ENCODE results near the gene KIR3DL2.
A peak's percentile ranks its signal among the peaks of the same experiment; 100 is the strongest.
"Not testable (repeated sequence)": the region's sequence is repeated elsewhere in the genome, so short reads cannot be mapped to it uniquely, and the experiment has no call there.

KIR3DL2 gene

DNA sequence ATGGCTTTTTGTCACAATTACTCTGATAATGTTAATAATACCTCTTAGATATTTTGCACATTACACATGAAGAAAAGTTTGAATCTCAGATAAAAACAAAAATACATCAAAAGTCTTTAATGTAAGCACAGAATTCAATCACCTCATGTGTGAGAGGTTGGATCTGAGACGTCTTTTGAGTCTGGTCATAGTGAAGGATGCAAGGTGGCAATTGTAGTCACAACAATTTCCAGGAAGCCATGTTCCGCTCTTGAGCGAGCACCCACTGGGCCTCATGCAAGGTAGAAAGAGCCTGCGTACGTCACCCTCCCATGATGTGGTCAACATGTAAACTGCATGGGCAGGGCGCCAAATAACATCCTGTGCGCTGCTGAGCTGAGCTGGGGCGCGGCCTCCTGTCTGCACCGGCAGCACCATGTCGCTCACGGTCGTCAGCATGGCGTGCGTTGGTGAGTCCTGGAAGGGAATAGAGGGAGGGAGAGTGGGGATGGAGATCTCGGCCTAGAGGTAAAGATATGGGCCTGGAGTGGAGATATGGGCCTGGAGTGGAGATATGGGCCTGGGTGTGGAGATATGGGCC lies at the start of gene KIR3DL2:
Gene KIR3DL2, plus strand, starts transcription at position 383 of the 580 bp plus-strand sequence. Its CDS starts 33 bp downstream, at position 416.
- DNase-seq = not testable (repeated sequence)

- DNase-seq = no peak
These were observed 46.8 kb upstream of the KIR3DL2 start, which contains the start of gene KIR2DL4 for GRCh38 chr19:54803410-54803809. TSS of gene KIR2DL4 (plus strand) at chr19:54803610. CDS start at chr19:54803652, 42 bp downstream.

DNA sequence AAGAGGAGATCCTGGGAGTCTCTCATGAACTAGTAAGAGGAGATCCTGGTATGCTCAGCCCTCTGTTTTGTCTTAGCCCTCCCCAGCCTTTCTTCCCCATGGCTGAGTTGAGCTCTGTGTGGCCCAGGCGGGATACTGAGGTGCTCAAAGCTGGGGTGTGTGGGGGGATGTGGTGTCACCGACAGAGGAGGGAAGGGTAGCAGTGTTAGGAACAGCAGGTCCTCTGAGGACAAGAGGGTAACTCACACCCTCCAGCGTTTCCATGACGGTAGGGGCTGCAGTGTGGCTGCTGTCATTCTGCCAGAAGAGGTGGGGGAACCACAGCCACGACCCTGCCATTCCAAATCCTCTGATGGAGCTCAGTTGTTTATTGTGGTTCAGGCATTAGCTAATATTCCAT lies 46.1 kb upstream of the KIR3DL2 start:
- no peak for DNase-seq

- no peak for DNase-seq
These were observed 45.7 kb upstream of the KIR3DL2 start for GRCh38 chr19:54804571-54804970.

GRCh38 chr19:54805665-54806515 lies 44.4 kb upstream of the KIR3DL2 start:
- no peak for DNase-seq

DNA sequence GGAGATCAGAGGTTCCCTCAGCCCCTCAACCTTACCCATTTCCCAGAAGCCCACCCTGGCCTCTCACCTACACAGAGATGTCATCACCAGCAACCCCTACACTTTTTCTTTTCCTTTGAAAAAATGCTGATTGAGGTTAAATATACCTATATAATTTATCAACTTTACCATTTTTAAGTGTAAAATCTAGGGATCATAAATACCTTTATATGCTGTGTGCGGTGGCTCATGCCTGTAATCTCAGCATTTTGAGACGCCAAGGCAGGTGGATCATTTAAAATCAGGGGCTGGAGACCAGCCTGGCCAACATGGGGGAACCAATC lies 43.8 kb upstream of the KIR3DL2 start:
- DNase-seq = no peak

DNA sequence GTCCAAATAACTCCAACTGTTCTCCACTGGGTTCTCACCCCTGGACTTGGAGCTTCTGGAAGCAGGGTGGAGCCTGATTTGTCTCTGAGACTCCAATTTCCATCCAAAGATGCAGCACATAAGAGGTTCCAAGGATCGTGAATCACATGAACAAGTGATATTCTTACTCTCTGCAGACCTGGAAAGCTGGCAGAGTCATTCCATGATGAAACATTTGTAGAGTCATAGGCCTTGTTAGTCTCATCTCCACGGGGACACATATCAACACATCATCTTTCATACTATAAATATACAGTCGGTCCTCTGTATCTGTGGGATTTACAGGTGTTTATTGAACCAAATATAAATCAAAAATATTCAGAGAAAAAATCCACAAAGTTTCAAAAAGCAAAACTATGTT lies 35.7 kb upstream of the KIR3DL2 start:
- not testable (repeated sequence) for DNase-seq

DNA sequence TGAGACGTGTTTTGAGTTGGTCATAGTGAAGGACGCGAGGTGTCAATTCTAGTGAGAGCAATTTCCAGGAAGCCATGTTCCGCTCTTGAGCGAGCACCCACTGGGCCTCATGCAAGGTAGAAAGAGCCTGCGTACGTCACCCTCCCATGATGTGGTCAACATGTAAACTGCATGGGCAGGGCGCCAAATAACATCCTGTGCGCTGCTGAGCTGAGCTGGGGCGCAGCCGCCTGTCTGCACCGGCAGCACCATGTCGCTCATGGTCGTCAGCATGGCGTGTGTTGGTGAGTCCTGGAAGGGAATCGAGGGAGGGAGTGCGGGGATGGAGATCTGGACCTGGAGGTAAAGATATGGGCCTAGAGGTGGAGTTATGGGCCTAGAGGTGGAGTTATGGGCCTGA lies 34.0 kb upstream of the KIR3DL2 start, which contains the start of gene KIR3DL1:
Gene KIR3DL1, plus strand, starts transcription at position 218 of the 400 bp plus-strand sequence.
- DNase-seq = not testable (repeated sequence)

DNA sequence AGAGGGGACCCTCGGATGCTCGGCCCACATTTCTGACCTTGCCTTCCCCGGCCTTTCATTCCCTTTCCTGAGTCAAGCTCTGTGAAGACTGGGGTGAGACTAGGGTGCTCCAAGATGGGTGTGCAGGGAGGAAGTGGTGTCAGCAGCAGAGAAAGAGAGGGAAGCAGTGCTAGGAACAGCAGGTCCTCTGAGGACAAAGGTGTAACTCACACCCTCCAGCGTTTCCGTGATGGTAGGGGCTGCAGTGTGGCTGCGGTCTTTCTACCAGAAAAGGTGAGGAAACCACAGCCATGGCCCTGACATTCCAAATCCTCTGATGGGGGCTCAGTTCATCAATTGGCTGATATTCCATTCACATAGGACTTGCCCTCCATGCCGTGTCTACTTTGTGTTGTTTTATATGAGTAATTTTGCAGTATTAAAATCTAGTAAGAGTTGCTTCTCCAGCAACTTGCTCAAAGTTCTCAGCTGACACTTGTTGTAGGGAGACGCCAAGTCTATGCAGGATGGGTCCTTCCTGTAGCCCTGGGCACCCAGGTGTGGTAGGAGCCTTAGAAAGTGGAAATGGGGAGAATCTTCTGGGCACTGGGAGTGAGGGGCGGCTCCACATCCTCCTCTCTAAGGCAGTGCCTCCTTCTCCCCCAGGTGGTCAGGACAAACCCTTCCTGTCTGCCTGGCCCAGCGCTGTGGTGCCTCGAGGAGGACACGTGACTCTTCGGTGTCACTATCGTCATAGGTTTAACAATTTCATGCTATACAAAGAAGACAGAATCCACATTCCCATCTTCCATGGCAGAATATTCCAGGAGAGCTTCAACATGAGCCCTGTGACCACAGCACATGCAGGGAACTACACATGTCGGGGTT lies 32.3 kb upstream of the KIR3DL2 start:
- DNase-seq = no peak

- DNase-seq = peak; percentile 6
These were observed 25.8 kb upstream of the KIR3DL2 start for GRCh38 chr19:54824416-54824815.

GRCh38 chr19:54825326-54825725 lies 24.9 kb upstream of the KIR3DL2 start:
- DNase-seq = not testable (repeated sequence)

- DNase-seq = not testable (repeated sequence)
These were observed 22.2 kb upstream of the KIR3DL2 start for GRCh38 chr19:54828064-54828463.

GRCh38 chr19:54832496-54832895 lies 17.7 kb upstream of the KIR3DL2 start, which contains the start of gene KIR2DS4:
TSS of gene KIR2DS4 (plus strand) at chr19:54832676.
- not testable (repeated sequence) for DNase-seq

GRCh38 chr19:54835126-54835525 lies 15.1 kb upstream of the KIR3DL2 start:
- DNase-seq = not testable (repeated sequence)

GRCh38 chr19:54837522-54837921 lies 12.7 kb upstream of the KIR3DL2 start:
- not testable (repeated sequence) for DNase-seq

DNA sequence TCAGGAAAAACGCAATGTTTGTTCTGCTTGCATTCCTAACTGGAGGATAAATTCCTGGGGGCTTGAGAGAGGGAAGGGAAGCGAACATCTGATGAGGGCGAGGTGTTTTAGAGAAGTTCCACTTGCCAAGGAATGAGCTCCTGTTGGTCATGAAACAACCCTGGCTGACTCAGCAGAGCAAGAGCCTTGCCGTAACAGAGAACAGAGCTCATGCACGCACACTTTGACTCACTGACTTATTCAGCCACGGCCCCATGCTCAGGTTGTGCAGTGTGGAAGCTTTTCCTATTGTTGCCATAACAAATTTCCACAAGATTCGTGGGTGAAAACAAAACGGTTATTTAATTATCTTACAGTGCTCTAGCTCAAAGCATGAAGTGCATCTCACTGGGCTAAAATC lies 7.1 kb upstream of the KIR3DL2 start:
- not testable (repeated sequence) for DNase-seq

- DNase-seq = no peak
These were observed 687 bp downstream of the KIR3DL2 start for GRCh38 chr19:54850930-54851329.

DNA sequence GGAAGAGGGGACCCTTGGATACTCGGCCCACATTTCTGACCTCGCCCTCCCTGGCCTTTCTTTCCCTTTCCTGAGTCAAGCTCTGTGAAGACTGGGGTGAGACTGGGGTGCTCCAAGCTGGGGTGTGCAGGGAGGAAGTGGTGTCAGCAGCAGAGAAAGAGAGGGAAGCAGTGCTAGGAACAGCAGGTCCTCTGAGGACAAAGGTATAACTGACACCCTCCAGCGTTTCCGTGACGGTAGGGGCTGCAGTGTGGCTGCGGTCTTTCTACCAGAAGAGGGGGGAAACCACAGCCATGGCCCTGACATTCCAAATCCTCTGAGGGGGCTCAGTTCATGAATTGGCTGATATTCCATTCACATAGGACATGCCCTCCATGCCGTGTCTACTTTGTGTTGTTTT lies 1.1 kb downstream of the KIR3DL2 start:
- peak; percentile 31 for DNase-seq

GRCh38 chr19:54855241-54855640 lies 5.0 kb downstream of the KIR3DL2 start:
- DNase-seq = not testable (repeated sequence)

GRCh38 chr19:54858476-54858875 lies 8.2 kb downstream of the KIR3DL2 start:
- DNase-seq = not testable (repeated sequence)

GRCh38 chr19:54859421-54859820 lies 9.2 kb downstream of the KIR3DL2 start:
- peak; percentile 45 for DNase-seq

DNA sequence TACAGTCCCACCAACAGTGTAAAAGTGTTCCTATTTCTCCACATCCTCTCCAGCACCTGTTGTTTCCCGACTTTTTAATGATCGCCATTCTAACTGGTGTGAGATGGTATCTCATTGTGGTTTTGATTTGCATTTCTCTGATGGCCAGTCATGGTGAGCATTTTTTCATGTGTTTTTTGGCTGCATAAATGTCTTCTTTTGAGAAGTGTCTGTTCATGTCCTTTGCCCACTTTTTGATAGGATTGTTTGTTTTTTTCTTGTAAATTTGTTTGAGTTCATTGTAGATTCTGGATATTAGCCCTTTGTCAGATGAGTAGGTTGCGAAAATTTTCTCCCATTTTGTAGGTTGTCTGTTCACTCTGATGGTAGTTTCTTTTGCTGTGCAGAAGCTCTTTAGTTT lies 13.2 kb downstream of the KIR3DL2 start:
- not testable (repeated sequence) for DNase-seq

DNA sequence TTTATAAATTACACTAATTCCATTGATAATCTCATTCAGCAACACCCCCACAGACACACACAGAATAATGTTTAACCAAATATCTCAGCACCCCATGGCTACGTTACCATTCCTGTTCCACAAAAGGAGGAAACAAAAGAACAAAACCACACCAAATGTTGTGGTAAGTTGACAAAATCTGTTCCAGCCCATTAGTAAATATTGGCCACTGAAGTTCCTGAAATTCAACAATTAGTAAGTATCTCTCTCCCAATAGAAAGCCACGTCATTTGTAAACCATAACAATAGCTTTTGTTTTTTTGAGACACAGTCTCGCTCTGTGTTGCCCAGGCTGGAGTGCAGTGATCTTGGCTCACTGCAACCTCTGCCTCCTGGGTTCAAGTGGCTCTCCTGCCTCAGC lies 21.5 kb downstream of the KIR3DL2 start:
- DNase-seq = no peak
